NCI-H345 treated with DMSO at 0.1 percent for 48 hours (cell line): ENCODE measurements around the gene COBLL1.
A peak's percentile ranks its signal among the peaks of the same experiment; 100 is the strongest.

ENCODE experiments used
- DNase-seq: peaks from one replicate; lab custom pipeline; 2025; ENCODE audit not compliant: unreplicated experiment; lab: John Stamatoyannopoulos, UW

COBLL1 gene

DNA sequence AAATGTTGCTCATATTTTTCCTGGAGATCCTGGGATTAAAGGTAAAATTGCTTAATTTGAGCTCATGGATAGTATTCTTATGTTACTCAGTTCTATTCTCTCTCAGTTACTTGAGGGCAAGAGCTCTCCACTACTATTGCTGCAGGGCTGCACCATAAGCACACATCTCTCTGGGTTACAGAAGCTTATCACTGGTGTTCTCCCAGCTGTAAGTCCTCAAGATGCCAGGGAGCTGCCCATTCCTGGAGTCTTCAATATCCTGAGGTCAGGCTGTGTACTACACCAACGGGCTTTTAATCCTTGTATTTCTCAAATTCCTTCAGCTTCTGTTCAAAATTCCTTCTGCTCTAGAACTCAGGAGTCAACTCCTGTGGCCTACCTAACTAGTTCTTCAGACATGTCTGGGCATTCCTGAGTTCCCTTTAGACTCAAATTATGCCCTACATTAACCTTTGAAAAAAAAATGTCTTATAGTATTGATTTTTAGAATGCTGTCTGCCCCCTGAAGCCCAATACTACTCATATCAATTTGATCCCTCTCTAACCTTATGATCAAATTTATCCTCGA lies 17.7 kb upstream of the COBLL1 start:
- DNase-seq: no peak

DNA sequence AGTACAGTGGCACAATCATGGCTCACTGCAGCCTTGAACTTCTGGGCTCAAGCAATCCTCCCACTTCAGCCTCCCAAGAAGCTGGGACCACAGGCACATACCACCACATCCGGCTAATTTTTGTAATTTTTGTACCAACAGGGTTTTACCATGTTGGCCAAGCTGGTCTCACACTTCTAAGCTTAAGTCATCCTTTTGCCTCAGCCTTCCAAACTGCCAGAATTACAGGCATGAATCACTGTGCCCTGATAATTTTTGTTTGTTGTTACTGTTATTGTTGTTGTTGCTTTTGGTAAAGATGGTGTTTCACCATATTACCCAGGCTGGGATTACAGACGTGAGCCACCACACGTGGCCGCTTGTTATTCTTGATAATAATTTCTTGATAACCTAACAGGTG lies 10.5 kb upstream of the COBLL1 start:
- no peak for DNase-seq

DNA sequence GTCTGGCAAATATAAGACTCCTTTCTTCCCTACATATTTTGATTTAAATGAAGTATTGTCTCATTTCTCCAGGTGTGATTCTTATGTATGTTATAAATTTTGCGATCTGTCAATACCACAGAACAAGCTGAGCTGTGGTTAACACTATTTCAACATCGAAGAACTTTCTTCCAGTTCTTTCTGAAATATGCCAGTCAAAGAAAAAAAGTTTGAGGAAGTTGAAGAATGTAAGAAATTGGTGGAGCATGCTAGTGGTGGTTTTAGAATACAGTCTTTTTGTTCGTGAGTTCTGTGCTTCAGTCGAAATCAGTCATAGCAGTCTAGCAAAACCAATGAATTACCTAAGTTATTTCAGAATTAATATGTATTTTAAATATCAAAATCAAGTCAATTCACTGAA lies 8.6 kb upstream of the COBLL1 start:
- DNase-seq: no peak

DNA sequence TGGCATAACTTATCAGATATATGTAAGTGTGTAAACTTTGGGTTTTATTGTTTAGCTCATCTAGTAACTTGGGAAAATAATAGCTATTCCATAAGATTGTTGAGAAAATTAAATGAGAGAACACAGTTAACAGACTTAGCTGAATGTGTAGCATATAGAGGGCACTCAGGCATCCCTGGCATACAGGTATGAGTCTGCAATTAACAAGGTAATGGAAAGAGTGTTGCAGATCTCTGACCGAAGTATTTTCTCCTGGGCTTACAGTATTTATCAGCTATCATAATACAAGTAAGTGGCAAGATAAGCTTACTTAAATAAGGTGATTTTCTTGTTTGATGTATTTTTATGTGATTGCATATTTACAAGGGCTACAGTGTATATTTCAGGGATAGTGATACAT lies 7.9 kb upstream of the COBLL1 start:
- DNase-seq: no peak

DNA sequence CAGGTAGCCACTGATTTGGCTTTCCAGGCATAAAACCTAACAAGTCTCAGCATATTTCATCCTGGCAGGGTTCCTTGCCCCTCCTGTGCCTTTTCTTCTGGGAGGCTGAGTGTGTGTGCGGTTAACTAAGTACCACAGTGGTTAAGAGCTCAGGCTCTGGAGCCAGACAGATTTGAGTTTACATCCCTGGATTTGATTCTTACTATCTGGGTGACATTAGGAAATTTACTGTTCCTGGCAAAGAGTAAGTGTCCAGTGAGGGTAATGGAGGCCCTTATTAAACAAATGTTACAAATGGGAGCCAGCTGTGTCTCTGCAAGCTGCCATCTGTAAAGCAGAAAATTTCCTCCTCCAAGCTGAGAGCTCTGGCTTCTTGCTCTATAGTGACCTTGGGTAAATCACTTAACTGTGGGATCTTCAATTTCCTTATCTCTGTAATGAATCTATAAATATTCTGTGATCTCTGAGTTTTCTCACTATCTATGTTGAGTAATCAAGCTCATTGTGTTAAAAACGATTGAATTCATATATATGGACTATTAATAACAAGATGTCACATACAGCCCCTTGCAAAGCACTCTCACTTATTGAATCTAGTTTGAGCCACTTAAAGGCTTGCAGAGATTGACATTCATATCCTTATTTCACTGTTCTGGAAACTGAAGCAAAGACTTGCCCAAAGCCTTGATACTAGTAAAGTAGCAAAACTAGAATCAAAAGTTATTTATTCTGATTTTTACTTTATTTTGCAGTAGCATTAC lies 6.5 kb upstream of the COBLL1 start:
- DNase-seq: no peak

DNA sequence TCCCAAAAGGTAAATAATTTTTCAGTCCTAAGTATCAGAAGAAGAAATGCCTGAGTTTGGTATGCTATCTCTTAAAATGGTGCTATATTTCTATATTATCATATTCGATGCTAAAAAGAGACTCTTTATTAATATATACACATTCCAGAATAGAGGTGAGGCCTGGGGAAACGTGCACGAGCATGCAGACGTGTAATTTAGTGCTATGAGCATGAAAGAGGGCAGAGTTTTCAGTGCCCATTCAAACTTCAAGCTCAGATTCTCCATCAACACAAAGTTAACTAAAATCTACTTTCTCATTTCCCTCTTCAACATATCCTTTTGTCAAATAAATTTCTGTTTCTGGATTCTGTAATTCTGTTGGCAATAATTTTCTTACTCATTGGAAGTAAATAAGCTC lies 5.7 kb upstream of the COBLL1 start:
- DNase-seq: no peak

DNA sequence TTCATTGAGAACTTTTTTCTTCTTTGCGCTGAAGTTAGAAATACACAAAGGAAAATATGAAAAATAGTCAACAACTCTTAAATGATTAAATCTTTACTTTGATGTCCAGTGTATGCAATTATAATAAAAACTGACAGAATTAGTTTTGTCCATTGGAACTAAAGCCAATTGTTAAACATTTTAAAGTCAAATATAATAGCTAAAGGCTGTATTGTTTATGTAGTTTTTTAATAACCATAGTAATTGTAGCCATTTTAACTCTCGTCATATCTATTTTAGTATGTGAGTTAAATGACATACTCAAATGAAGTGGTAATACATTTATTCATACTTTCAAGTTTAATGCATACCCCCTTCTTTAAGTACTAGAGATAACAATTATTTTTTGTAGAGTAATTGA lies 4.7 kb upstream of the COBLL1 start:
- no peak for DNase-seq

DNA sequence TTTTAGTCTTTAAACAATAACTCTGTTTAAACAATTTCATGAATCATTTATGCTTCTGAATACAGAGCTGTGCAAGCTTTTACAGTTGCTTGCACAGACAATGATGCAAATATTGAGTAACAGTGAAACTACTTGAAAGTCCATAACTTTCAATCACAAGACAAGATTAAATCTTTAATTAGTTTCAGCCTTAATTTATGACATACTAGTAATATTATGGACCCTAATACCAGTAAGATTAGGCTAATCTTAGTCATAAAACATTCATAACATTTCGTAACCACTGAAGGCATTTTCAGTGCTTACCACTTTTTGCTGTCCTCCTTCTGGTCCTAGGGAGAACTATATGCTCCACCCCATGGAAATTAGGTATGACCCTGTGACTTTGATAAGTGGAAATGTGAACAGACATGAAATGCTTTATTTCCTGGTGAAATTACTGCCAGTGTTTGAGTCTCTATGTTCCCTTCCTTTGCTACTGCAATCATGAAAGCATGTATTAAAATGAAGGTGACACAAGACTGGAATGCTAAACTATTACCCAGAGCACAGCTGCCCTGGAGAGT lies 1.8 kb upstream of the COBLL1 start:
- no peak for DNase-seq

DNA sequence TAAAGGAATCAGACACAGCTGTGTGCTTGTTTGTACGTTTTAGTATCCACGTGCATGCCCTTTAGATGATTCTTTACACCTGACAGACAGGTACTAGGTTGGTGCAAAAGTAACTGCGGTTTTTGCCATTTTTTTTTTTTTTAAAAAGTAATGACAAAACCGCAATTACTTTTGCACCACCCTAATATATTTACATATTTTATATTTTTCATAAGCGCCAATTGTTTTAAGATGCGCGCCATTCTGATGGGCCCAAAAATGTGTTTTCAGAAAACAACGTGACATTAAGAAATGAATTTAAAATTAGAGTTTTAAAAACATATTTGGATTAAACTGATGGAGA lies 972 bp upstream of the COBLL1 start:
- DNase-seq: no peak

DNA sequence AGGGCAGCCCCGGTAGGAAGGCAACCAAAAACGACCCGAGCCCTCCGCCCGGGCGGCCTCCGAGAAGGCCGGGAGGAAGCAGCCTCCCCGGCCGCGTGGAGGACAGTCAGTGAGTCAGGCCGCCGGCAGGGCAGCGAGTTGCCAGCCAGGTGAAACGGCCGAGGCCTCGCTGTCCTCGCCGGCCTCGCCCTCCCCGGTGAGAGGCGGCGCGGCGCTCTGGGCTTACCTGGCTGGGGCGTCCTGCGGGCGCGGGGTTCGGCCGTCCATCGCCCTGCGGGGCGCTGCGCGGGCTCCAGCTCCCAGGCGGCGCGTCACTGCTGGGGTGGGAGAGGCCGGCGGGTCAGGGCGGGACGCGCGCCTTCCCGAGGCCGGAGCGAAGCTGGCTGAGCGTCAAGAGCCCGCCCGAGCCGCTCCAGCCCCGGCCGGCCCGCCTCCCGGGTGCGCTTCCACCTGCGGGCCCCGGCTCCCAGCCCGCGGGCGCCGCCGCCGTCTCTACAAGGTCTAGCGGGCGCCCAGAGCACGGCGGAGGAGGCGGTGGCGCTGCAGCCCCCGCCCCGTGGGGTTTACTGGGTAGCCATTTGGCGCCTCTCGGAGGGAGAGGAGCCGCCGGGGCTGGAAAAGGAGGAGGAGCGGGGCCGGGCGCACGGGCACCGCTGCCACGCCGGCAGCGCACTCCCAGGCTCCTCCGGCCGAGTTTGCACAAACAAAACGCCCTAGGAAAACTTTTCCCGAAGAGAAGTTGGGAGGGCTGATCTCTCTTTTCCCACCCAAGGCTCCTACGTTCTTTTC lies 499 bp downstream of the COBLL1 start:
- peak; percentile 12 for DNase-seq

DNA sequence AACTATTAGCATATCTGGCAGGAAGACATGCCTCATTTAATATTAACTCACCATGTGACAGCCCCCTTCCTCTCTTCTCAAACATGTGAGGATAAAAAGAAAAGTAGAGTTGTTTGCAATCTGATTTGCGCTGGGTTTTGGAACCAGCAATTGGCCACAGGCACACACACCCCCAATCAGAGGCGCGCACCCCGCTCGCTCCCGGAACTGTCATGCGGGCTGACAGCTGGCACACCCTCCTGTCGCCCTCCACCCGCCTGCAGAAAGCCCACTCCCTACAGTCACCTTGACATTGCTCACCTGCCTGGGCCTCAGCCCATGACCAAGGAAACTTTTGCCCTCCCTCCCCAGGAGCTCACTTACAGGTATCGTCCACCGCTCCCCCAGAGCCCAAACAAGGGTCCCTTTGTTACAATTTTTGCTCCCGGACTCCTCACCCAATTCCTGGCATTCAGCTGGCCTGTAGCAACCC lies 1.1 kb downstream of the COBLL1 start:
- DNase-seq: peak; percentile 62

DNA sequence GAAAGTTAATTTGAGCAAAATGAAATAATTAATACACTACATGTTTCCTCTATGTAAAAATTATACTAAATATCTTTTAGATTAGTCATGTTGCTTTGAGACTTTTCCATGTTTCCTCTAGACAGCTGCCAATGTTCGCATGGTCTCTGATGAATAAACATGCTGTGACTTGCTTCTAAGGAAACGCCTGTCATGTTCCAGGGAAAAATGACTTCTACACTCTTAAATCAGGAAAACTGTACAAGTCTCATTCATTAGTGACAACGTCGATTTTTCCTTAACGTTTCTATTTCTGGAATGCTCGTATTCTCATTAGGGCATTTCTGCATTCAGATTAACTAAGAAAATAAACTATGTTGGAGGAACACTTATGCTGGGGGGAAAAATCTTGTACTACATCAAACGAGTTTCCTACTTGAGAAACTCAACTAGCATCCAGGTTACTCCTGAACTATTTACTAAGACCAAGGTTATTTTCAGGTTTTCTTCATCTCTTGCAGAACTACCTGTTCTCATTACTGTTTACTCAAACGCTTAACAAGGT lies 1.6 kb downstream of the COBLL1 start:
- no peak for DNase-seq

DNA sequence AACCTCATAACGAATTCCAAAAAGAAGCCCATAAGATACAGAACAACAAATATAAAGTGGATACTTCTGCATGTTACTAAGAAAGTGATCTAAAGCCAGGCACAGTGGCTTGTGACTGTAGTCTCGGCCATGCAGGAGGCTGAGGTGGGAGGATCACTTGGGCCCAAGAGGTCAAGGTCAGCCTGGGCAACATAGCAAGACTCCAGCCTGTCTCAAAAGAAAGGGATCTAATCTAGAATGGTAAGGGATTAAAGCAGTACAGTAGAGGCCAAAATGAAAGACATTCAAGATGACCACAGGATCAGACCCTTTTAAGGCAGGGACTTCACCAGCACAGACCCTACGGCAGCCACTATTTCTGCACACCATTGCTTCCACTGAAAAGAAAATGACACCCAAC lies 3.8 kb downstream of the COBLL1 start:
- no peak for DNase-seq

DNA sequence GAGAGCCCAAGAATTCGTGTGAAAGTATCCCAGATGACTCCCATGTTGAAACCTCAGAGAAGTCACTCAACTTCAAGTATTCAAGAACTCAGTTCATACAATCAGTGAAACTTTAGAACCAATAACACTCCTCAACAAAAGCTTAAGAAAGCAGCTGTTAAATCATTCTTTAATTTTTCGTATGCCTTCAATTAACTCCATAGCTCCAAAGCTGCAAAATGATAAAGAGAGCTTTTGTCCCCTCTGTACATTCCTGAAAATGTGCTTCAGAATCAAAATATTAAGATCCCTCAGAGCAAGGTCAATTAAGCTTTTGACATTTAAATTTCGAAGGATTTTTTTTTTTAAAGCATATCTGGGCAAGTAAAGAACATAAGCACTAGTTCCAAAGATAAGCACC lies 4.7 kb downstream of the COBLL1 start:
- no peak for DNase-seq

DNA sequence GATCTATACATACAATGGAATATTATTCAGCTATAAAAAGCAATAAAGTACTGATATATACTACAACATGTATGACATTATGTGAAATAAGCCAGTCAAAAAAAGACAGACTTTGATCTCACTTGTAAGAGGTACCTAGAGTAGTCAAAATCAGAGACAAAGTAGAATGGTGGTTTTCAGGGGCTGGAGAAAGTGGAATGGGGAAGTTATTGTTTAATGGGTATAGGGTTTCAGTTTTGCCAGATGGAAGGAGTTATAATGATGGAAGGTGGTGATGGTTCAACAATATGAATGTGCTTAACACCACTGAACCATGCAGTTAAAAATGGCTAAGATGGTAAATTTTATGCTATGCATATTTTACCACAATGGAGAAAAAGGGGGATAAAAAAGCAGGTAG lies 6.3 kb downstream of the COBLL1 start:
- no peak for DNase-seq

DNA sequence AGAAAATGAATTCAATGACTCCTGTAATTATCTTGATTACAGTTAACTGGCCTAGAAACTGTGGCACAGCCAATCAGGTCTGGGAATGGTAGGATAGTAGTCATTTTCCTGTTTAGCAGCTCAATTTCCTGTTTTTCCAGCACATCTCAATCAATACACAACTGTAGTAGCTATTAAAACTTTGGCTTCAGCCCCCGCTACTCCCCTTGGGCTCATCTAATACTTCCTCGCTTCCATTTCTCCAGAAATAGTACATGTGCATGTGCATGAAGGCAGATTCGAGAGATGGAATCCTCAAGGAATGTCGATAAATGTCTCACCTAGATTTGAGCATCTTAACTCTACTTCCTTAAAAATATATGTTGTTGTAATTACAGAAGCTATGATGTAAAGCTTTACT lies 9.7 kb downstream of the COBLL1 start:
- no peak for DNase-seq

DNA sequence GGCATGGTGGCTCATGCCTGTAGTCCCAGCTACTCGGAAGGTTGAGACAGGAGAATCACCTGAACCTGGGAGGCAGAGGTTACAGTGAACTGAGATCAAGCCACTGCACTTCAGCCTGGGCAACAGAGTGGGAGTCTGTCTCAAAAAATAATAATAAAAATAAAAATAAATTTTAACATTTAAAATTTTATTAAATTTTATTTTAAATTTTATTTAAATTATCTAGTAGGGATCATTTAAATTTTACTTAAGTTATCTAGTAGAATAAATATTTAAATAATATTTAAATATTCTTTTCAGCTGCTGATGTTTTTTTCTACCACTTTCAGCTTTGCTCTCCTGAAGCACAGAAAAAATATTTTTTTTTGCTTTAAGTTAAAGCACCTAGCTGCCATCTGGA lies 10.4 kb downstream of the COBLL1 start:
- no peak for DNase-seq

DNA sequence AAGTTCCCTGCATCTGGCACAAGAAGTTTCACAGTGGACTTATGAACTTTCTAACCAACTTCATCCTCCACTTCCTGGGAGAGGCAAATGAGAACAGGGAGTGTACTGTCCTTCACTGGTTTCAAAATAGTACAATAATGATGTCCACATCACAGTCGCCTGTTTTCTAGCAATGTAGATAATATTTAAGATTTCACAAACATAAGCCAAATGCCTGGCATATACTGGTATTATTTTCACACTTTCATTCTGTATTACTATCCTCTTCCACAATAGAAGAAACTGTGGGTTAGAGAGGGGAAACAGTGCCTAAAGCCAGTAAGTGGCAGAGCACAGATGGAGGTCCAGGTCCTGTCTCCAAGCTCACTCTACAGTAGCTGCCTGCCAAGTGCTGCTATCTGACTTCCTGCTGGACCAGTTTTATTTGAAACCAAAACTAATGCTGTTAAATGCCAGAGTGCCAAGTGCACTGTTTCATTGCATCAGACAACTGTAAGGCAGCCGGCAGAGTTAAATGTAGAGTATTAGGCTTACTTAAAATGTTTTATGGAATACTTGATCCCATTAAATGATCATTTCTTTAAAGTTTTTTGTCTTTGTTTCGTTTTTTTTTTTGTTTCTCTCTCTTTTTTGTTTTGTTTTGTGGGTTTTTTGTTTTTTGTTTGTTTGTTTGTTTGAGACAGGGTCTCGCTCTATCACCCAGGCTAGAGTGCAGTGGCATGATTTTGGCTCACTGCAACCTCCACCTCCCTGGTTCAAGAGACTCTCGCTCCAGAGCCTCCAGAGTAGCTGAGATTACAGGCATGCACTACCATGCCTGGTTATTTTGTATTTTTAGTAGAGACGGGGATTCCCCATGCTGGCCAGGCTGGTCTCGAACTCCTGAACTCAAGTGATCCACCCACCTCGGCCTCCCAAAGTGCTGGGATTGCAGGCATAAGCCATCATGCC lies 15.1 kb downstream of the COBLL1 start:
- no peak for DNase-seq

DNA sequence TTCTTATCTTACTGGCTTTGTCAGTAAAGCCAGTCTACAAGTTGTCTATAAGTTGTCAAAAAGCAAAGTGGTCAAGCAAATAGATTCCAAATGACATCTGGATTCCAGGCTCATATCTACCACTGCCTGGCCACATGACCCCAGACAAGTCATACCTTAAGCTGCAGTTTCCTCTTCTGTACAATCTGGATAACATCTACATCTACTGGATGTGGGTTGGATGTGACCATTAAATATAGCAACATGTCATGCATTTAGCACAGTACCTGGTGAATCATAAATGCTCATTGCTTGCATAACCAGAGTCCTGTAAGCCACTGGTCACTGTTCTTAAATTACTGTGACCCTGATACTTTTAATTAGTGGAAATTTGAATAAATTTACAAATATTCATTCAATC lies 16.8 kb downstream of the COBLL1 start:
- DNase-seq: no peak

DNA sequence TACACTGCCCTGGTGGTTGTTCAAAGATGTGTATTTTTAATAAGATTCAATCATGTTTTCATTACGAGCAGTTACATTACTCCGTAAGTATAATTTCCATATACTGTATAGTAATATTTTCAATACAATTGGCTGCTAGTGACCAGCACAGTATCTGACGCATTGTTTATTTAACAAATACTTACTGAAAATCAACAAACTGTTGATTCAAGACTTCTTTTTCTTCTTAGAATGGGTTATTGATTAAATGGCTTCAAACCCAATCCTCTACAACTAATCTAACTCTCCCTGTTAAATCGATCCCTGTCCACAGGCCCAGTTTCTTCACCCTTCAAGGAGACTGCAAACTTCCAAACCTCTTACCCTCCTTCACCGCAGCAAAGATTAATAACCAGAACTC lies 18.5 kb downstream of the COBLL1 start:
- DNase-seq: no peak

DNA sequence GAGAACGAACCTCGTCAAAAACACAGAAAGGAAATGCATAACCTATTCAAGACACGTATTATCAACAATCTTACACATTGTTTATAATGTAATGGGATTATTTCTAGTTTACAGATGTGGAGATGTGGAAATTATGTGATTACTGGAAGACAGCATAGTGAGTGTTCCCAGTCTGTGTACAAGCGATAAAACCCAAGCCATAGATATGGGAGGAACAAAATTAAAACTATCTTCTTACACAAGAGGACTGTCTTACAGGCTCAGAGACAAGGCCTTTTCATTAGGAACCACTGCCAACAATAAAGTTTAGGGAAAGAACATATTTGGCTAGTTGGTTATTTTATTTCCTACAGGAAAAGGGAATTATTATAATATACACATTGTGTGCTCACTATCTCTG lies 20.3 kb downstream of the COBLL1 start:
- DNase-seq: no peak
